Activated CD4-positive, alpha-beta T cell treated with anti-CD3 and anti-CD28 coated beads, Interleukin-2, Interleukin-4, amounts not matched to agents 100 ng/mL and 50 ng/mL, durations not matched to agents 16 hours and 8 hours (primary cell): Measurements from ENCODE around the gene TMEM9B.

Source experiments
- DNase-seq: peaks from one replicate; pipeline ENCODE4 v3.0.0-alpha.2; 2020; ENCODE audit warnings: low spot score

TMEM9B gene

DNA sequence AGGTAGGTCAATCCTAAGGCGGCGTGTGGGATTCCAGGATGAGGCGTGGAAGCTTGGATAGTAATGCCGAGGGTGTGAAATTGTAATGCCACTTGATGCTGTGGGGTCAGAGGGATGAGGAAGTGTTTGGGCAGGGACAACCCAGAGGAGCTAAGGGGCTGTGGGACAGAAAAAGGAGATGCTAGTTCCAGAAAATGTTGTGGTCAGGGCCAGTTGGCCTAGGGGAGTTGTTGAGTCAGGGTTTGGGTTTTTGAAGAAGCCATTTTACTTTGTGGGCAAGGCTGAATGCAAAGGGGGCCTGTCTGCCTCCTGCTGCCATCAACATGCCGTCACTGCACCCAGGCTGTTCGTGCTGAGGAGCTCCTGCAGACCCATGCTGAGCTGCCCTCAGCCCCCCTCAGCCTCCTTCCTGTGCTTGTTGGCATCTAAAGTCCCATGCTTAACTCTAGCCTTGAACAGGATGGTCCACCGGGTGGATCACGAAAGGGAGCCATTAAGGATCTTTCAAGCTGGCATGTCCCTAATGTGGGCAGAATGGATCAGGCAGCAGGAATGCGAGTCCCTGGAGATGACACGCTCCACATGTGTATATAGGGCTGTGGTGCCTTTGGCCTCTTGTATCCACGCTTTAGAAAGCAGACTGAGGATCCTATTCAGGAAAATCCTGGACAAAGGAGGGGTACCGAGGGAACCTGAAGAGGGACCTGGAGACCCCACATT, 33.6 kb downstream of the TMEM9B start:
- DNase-seq = no peak

DNA sequence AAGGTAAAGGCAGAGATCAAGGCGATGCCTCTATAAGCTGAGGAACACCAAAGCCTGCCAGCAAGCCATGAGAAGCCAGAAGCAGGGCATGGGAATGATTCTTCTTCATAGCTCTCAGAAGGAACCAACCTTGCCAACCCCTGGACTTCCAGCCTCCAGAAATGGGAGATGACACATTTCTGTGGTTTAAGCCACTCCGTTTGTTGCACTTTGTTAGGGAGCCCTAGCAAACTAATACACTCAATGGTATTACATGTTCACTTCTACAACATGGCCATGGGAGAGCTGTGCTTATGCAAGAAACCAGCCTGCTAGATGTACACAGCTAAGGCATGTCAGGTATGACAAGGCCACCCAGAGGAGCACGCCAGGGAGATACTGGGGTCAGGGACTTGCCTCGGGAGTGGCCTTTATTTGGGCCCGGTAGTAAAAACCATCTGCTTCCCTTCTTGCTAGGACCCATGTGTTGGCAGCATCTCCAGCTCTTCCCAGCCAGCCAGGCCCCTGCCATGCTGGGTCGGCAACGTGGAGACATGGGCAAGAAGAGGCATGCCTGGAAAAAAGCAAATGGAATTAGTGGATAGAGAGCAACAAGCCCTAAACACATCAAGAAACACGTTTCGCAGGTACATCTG, 35.1 kb downstream of the TMEM9B start:
- DNase-seq = no peak

DNA sequence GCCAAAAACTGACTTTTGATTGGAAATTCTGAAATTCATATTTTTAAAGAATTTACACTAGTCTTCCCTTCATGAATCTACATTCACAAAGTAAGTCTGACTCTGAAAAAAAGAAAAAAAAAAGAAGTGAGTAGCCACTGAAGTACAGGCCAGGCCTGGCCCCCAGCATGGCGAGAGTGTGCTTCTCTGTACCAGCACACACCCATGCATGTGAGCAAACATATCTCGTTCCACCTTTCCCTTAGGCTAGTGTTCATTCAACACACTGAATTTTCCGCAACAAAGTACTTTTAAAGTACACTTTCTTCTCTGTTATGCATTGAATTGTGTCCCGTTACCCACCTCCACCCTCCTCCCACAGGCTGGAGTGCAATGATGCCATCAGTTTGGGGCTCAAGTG, 36.0 kb downstream of the TMEM9B start:
- DNase-seq = no peak

DNA sequence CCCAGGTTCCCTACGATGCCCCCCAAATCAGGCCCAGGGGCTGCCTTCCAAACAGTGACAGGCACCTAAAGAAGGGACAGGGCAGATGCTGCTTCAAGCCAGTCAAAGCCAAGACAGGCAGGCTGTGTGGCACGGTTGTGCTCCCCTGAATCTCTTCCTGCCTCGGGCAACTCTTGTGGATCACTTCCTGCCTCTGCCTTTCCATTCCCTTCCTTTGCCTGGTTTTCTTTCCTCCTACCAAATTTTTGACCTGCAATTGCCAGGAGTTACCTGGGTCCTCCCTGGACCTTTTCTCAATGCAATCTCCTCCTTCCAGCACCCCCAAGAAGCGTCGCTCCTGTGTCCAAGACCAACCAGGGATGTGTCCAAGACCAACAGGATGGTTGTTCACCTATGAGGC, 37.0 kb downstream of the TMEM9B start:
- DNase-seq = no peak

DNA sequence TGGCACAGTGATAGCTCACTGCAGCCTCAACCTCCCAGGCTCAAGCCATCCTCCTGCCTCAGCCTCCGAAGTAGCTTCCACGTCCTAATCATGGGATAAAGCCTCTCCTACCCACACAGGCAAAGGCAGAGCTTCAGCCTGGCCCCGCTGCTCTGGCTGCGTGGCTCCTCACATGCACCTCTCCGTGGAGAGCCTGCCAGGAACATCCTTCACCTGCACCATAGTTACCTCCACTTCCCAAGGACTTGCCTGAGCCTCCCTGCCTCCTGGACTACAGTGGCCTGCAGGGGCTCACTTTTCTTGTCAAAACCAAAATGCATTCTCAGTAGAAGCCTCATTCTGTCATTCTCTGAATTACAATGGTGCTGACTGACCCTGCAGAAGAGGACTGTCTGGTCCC, 38.0 kb downstream of the TMEM9B start:
- no peak for DNase-seq

DNA sequence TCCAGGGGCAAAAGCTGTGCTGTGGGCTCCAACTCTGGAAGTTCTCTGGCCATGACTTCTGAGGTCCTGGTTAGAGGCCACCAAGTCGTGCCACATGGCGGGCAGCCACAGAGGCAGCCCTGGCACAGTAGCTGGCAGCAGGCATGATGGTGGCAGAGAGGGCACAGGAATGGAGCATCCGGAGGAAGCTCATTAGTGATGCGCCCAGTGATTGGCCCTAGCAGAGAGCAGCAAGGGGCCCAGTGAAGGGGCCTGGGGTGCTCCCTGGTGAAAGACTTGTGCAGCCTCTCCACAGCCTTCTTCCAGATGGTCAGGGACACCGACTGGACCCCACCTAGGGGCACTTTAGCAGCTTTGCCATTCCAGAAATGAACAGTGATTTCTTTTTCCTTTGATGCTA, 38.5 kb downstream of the TMEM9B start:
- no peak for DNase-seq

DNA sequence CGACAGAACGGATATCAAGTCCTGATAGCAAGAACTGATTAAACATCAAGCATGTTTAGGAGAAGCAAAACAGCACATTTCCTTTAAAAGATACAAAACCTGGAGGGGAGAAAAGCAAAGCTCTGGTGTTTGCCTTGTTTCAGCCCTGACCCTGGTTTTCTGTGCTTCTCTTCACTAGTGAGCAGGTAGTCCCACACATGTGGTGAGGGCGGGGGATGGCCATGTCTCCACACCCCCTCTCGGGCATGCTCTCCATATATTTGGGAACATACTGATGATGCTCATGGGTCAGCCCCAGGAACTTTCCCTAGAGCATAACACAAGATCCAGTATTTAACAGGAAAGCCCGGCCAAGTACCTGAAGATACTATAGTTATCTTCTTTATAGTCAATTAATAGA, 41.6 kb downstream of the TMEM9B start:
- no peak for DNase-seq

DNA sequence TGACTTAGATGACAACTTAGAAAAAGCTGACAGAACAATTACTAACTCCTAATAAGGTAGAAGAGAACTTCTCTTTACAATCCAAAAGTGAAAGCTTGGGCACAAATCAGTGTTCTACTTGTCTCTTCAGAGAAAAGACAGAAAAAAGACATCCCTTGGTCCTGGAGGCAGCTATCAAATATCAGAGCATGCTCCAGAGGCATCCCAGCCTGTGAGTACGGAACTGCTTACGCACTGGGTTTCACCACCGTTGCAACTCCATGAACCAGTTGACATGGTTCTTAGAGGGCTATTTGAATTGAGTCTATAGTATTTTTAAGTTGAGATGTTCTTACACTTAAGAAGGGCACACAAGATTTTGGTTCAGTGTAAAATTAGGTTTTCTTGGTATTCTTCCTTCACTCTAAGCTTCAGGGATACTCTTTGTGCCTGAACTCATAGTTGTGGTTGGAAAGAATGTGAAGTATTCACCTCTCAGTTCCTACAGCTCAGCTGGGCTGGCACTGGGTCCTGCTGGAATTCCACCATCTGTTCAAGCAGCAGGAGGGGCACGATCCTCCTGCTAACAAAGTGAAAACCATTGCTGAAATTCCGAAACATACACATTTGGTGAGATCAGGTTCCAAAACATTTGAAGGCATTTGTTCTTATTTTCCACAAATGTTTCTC, 47.0 kb downstream of the TMEM9B start:
- no peak for DNase-seq

DNA sequence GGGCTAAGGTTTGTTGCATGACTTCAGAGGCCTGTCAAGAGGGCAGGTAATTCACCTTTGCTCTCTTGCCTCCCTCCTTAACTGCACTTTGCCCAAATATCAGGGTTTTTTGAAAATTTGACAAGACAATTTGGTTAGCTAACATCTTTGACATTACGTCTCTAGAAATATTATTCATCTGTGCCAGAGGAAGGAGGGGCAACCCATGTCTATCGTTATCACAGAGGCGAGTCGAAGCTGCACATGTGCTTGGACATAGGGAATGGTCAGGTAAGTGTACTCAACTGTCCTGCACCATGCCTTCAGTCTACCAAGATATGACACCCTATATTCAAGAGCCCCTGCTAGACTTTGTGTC, 49.6 kb downstream of the TMEM9B start:
- no peak for DNase-seq

DNA sequence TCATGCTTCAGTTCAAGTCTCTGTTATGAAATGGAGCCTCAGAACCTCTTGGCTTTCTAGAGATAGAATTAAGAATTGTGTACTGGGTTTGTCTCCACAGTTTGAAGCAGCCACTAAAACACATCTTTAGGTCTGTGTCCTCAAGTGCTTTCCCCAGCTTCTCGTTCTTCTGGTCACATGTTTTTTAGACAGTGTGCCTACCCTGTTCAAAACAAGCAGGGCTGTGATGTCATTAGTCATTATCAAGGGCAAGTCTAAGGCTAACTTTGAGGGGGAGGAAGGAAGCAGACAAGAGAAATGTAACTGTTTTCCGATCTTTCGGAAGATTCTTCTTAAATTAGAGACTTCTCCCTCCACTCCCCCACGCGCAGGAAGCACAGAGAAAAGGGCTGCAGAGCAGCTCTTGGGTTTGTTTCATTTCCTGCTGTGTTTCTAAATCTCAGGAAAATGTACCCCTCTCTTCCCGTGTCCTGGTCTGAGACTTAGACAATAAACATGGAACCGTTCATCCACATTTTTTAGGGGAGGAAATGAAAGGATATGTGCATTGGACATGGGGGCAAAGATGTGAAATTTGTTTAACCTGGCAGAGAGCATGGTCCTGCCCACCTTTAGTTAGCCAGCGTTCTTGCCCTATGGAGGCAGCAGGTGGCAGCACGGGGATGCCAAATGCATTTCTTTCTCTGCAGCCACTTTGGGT, 50.1 kb downstream of the TMEM9B start:
- peak; percentile 51 for DNase-seq

DNA sequence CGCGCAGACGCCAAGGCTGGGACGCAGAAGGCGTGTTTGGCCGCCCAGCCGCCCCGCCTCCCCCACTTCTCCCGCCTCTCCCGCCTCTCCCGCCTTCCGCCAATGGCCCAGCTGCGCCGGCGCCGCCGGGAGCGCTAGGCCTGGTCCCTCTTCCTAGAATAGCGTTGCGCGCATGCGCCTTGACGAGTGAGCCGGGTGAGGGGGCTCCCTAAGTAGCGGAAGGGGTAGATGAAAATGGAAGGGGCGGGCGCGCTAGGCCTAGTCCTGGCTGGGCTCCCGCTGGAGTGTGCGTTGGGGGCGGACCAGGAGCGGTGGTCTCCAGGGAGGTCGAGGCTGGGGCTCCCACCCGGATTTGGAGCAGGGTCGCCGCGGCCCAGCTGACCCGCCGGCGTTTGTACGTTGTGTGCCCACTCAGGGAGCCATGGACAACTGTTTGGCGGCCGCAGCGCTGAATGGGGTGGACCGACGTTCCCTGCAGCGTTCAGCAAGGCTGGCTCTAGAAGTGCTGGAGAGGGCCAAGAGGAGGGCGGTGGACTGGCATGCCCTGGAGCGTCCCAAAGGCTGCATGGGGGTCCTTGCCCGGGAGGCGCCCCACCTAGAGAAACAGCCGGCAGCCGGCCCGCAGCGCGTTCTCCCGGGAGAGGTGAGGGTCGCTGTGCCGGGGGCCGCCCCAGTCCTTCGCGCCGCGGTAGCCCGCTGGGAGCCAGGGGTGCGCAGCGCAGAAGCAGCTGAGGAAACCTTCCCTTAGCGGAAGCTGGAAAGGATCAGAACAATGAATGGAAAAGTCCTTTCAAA, 53.0 kb downstream of the TMEM9B start, which contains the start of gene AKIP1:
Gene AKIP1 (plus strand): TSS at position 161 of the 795 bp plus-strand sequence. CDS start 261 bp downstream, at position 422.
- DNase-seq = peak; percentile 92

DNA sequence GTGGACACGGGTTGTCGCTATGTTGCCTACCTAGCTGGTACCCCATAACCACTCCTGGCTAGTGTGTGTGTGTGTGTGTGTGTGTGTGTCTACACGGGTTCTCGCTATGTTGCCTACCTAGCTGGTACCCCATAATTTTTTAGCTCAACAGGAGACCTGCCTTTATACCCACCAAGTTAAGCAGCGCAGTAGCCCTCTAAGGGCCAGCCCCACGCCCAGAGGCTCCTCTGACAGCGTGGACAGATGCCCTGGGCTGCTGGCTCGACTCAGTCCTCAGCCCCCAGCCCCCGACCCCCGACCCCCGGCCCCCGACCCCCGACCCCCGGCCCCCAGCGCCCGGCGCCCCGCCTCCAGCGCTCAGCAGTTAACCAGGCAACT, 53.6 kb downstream of the TMEM9B start:
- DNase-seq = no peak

DNA sequence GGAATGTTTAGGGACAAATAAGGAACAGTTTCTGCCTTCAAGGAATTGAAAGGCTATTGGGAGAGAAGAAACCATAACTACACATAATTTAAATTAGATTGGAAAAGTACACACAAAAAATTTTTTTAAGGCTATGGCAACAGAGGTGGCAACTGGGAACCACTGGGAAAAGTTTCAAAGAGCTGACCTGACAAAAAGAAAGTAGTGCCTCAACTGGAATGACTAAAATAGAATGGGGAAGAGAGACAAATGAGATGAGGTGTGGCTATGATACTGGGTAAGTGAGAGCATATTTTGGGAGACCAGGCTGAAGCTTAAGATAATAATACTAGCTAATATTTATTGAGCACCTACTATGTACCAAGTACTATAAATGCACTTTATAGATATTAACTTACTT, 56.1 kb downstream of the TMEM9B start:
- no peak for DNase-seq

DNA sequence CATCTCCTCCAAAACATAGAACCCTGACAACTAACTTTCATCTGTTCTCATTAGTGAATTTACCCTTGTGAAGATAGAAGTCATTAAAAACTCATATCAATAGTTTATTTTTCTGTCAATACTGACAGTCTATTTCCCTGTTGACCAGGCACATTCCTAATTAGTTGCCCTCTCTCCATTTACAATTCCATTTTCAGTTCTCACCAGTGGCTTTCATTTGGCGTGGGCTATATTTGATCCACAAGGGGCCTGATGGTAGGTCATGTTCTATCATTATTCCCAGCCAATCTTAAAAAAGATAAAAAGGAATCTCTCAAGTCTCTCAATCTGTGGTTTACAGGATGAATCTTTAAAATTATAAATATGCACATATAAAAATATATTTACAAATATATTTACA, 57.1 kb downstream of the TMEM9B start:
- no peak for DNase-seq

DNA sequence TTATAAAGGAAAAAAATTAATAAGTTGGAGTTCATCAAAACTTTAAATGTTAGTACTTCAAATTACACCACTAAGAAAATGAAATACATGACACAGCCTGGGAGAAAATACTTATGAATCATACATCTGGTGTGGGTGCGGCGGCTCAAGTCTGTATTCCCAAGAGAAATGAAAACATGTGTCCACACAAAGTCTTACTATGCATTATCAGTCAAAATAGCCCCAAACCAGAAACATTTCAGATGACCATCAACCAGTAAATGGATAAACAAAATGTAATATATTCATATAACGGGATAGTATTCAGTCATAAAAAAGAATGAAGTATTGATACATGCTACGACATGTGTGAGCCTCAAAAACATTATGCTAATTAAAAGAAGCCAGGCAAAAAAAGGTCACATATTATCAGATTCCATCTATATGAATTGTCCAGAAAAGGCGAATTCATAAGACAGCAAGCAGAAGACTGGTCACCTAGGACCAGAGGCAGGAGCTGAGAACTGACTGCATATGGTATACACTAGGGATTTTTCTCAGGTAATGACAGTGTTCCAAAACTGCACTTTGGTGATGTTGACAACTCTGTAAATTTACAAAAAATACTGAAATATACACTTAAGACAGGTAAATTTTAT, 58.6 kb downstream of the TMEM9B start:
- DNase-seq = no peak

DNA sequence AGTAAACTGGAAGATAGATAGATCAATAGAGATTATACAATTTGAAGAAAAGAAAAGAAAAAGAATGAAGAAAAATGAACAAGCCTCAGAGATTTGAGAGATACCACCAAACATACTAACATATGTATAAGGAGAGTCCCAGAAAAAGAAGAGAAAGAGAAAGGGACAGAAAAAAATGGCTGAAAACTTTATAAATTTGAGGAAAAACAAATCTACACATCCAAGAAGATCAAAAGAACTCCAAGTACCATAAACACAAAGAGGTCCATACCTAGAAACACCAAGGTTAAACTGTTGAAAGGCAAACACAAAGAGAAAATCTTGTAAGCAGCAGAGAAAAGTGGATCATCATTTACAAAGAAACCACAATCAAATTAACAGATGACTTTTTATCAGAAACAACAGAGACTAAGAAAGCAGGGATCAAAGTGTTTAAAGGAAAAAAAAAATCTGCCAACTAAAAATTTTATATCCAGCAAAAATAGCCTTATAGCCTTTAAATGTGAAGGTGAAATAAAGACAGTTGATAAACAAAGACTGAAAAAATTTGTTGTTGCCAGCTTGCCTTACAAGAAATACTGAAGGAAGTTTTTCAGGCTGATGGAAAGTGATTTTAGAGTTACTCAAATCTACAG, 65.0 kb downstream of the TMEM9B start:
- DNase-seq = no peak
